CD4-positive, alpha-beta T cell treated with Interleukin-17A for 1 hour (primary cell): ENCODE measurements around the gene MED17.

ENCODE experiments used
- DNase-seq: peaks from one replicate; pipeline ENCODE4 v3.0.0-alpha.2; 2020

The MED17 gene

GRCh38 chr11:93849751-93850593 lies 65.9 kb downstream of the MED17 start:
- no peak for DNase-seq

GRCh38 chr11:93850594-93851018 lies 66.5 kb downstream of the MED17 start, which contains the start of gene VSTM5:
TSS of gene VSTM5 (minus strand) at chr11:93850618. CDS start at chr11:93850502, 116 bp downstream.
- no peak for DNase-seq

GRCh38 chr11:93852242-93852641 lies 68.2 kb downstream of the MED17 start:
- DNase-seq = no peak

GRCh38 chr11:93857413-93858120 lies 73.5 kb downstream of the MED17 start:
- no peak for DNase-seq

GRCh38 chr11:93858121-93858775 lies 74.2 kb downstream of the MED17 start:
- DNase-seq = no peak

GRCh38 chr11:93861808-93862207 lies 77.7 kb downstream of the MED17 start:
- DNase-seq = no peak
